ENCODE measurements around the gene CACNA1I.

The CACNA1I gene

DNA sequence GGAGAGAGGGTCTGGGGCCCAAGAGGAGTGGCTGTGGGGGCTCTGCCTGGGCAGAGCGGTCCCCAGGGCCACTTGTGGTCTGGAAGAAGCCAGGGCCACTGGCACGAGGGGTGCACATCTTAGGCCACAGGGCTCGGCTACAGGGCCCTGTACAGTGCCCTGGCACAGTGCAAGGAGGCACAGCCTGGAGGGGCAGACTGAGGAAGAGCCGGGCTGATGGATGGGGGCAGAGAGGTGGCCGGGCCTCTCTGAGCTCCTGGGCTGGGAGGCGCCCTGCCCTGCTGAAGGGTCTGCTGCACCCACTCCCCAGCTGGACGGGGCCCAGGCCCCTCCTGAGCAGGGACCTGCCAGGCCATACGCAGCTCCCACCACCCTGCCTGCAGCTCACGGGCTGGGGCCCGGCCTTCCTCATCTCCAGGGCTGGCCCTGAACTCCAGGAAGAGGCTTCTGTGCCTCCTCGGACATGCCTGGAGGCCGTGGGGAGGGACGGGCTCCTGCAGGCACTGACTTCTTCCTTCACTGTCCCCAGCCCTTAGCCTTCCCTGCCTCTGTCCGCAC lies 123.5 kb downstream of the CACNA1I start:
- TF ChIP-seq, protein P1, sequence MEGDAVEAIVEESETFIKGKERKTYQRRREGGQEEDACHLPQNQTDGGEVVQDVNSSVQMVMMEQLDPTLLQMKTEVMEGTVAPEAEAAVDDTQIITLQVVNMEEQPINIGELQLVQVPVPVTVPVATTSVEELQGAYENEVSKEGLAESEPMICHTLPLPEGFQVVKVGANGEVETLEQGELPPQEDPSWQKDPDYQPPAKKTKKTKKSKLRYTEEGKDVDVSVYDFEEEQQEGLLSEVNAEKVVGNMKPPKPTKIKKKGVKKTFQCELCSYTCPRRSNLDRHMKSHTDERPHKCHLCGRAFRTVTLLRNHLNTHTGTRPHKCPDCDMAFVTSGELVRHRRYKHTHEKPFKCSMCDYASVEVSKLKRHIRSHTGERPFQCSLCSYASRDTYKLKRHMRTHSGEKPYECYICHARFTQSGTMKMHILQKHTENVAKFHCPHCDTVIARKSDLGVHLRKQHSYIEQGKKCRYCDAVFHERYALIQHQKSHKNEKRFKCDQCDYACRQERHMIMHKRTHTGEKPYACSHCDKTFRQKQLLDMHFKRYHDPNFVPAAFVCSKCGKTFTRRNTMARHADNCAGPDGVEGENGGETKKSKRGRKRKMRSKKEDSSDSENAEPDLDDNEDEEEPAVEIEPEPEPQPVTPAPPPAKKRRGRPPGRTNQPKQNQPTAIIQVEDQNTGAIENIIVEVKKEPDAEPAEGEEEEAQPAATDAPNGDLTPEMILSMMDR (IDR thresholded peaks at IDR 0.05; ENCODE audit: low read depth, low read length, missing control alignments) = no peak
- in situ Hi-C loops (cut with HindIII; ENCODE audit: low sequenced_read_pairs) = no loop called here
- H3K4me3 ChIP-seq (ENCODE audit: low read depth, low read length) = no peak overlapping the region
- DNase-seq (ENCODE audit: low read depth) = no peak

DNA sequence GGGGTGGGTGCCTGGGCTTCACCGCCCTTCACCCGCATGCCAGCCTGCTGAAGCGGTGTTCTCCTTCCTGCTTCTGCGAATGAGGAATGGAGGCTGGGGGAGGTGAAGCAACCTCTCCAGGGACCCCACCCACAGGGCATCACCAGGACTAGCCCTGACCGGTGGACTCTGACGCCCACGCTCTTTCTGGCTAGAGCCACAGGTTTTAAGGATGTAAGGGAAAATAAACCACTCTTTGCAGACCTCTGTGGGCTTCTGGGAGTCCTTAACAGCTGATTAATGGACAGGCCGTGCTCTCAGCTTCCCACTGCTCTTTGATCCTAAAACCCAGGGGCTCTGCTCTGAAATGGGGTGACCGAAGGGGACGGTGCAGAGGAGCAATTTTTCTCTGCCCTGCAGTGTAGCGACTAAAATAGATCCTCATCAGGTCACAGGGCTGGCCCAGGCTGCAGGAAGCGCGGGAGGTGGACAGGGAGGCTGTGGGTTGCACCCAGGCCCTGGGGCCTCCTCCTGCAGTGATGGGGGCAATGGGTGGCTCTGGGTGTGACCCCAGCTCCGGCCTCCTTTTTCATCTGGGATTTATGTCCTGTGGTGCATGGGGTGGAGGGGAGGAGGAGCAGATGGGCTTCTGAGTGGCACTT lies 127.4 kb downstream of the CACNA1I start:
- DNase-seq (ENCODE audit: low read depth) = no peak

DNA sequence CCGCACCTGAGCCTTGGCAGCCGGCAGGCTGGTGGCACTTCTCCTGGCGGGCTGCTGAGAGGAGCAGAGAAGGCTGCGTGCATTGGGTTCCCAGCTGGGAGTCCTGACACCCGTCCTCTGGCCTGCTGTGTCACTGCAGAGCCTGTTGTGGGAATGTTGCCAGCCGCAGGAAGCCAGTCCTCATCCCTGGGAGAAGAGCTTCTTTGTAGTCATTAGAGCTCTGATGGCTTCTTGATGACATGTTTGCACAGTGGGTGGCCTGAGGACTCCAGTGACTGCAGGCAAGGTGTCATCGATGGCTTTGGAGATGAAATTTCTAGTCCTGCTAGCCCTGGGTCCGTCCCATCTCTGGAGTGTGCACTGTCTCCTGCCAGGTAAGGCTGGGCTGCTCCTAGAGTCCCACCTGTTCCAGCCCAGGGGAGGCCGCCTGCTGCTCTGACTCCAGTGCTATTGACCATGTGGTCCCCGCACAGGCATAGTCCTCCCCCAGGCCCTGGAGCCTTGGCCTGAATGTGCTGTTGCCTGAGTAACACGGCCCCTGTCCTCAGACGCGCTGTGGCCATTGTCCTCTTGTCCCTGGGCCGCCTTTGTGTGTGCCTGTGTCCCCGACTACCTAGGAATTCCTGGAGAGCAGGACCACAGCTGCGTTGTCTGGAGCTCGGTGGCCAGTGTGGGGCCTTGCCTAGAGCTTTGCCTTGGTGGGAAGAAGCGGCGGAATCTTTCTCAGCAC lies 129.2 kb downstream of the CACNA1I start:
- TF ChIP-seq, protein P1 (IDR thresholded peaks at IDR 0.05; ENCODE audit: low read depth, low read length, missing control alignments) = no peak
- no peak overlapping the region for H3K4me3 ChIP-seq (ENCODE audit: low read depth, low read length)
- no peak for DNase-seq (ENCODE audit: low read depth)
- in situ Hi-C loops (cut with HindIII; ENCODE audit: low sequenced_read_pairs) = no loop called here

More for the DNA sequence above, 127.4 kb downstream of the CACNA1I start:
- H3K4me3 ChIP-seq (ENCODE audit: low read depth, low read length) = no peak overlapping the region
- in situ Hi-C loops (cut with HindIII; ENCODE audit: low sequenced_read_pairs) = no loop called here
- TF ChIP-seq, protein P1 (IDR thresholded peaks at IDR 0.05; ENCODE audit: low read depth, low read length, missing control alignments) = no peak

DNA sequence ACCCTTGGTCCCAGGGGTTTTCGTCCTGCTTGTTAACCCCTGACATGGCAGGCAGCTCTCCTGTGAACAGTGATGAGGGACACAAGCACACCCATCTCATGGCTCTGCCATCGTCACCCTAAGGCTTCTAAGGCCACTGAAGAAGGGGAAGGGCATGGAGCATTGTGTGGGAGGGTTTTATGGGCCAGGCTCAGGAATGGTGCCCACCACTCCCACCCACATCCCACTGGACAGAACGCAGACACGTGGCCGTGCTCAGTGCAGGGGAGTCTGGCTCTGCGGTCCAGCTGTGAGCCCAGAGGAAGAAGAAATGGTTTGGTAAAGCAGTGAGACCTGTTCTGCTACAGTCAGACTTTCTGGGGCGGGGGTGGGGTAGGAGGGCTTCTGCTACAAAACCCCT lies 130.0 kb downstream of the CACNA1I start:
- no peak for DNase-seq (ENCODE audit: low read depth)
- TF ChIP-seq, protein P1 (IDR thresholded peaks at IDR 0.05; ENCODE audit: low read depth, low read length, missing control alignments) = no peak
- in situ Hi-C loops (cut with HindIII; ENCODE audit: low sequenced_read_pairs) = no loop called here
- H3K4me3 ChIP-seq (ENCODE audit: low read depth, low read length) = no peak overlapping the region

DNA sequence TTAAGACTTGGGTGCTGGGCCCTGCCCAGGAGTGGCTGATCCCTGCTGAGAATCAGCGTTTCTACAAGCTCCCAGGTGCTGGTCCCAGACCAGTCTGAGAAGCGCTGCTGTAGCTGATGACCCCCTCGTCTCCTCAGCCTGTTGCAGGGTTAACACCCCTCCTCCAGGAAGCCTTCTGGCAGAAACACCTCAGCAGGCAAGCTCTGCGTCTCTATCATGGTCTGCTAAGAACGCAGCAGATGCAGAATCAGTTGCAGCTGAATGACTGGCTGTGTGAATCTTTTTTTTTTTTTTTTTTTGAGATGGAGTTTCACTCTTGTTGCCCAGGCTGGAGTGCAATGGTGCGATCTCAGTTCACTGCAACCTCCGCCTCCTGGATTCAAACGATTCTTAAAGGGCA lies 132.5 kb downstream of the CACNA1I start:
- in situ Hi-C loops (cut with HindIII; ENCODE audit: low sequenced_read_pairs) = no loop called here
- no peak overlapping the region for H3K4me3 ChIP-seq (ENCODE audit: low read depth, low read length)
- DNase-seq (ENCODE audit: low read depth) = no peak
- TF ChIP-seq, protein P1 (IDR thresholded peaks at IDR 0.05; ENCODE audit: low read depth, low read length, missing control alignments) = no peak

DNA sequence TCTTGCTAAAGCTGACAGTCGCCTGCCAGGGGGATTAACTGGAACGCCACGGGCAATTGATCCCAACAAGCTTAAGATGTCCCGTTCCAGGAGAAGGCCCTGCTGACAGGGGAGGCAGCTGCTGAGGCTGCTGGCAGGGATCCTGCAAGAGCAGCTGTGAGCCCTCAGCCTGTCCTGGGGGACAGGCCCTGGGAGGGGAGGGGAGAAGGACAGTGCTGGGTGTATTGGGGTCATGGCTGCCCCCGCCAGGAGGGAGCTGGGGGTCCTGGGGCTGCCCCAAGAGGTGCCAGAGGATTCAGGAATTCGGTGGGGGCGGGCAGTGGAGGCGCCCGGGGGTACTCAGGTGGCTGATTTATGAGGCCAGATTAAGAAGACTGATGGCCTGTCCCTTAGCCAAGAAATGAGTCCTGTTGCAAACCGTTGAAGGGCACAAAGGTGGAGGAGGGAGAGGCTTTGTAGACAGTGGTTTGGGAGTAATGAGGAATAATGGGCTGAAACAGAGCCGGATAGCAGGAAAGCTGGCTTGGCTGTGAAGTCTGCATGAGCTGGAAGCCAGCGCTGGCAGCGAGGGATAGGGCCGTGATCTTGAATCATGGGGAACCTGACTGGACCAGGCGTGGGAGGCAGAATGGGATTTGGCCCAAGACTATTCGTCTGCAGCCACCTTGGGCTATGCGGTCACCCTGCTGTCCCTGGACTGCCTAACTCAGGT lies 133.5 kb downstream of the CACNA1I start:
- in situ Hi-C loops (cut with HindIII; ENCODE audit: low sequenced_read_pairs) = no loop called here
- no peak for DNase-seq (ENCODE audit: low read depth)
- no peak overlapping the region for H3K4me3 ChIP-seq (ENCODE audit: low read depth, low read length)
- TF ChIP-seq, protein P1 (IDR thresholded peaks at IDR 0.05; ENCODE audit: low read depth, low read length, missing control alignments) = no peak

All from astrocyte of the cerebellum (primary cell).